ENCODE measurements around the gene STK16.
"Not testable (repeated sequence)": the region's sequence is repeated elsewhere in the genome, so short reads cannot be mapped to it uniquely, and the experiment has no call there.

Gene STK16

DNA sequence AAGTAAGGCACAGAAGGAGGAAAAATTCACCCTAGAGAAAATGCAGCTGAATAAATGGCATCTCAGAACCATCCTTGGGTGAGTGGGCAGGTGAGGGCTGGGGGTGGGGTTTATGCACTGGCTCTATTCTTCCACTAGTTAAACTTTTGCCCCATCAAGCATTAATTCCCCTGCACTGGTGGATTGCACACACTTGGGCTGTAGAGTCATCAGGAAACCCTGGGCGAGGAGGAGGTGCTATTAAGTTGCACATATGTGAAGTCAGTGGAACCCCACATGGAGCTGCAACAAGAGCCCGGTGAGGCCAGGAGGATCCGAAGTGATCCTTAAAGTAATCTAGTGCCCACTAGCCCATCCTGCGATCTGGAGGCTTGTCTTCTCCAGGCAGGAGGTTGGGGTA, 27.1 kb downstream of the STK16 start:
- no peak for DNase-seq

DNA sequence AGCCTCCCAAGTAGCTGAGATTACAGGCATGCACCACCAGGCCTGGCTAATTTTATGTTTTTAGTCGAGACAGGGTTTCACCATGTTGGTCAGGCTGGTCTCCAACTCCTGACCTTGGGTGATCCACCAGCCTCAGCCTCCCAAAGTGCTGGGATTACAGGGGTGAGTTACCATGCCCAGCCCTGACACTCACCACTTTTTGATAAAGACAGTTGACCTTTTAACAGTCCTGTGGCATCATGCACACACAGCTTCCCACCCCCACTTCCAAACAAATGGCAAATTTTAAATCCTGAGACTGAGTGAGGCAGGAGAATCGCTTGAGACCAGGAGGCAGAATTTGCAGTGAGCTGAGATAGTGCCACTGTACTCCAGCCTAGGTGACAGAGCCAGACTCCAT, 27.7 kb downstream of the STK16 start:
- no peak for DNase-seq

- DNase-seq, result no peak
These were observed 28.7 kb downstream of the STK16 start for GRCh38 chr2:219273937-219274336.

GRCh38 chr2:219274361-219274921, 29.2 kb downstream of the STK16 start:
- DNase-seq, result no peak

- DNase-seq, result peak; percentile 64
These were observed 32.7 kb downstream of the STK16 start for GRCh38 chr2:219277703-219278654.

DNA sequence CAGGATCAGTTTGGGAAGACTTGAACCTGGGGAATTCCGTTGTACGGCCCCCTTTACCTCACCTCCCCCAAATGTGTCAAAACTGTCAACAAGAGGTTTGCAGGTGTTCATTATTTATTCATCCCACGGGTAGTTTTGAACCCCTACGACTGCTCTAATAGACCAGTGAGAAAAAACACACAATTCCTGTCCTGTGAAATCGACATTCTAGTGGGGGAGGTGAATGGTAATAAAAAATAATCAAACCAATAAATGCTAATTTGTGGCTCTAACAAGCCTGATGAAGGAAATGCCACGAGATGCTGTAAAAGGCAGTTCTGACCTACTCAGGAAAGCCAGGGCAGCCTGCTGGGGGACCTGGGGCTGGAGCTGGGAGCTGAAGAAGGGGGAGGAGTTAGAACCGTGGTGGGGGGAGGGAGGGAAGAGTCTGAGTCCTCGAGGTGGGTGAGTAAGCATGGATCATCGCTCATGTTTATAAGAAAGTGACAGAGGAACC, 33.4 kb downstream of the STK16 start:
- no peak for DNase-seq

DNA sequence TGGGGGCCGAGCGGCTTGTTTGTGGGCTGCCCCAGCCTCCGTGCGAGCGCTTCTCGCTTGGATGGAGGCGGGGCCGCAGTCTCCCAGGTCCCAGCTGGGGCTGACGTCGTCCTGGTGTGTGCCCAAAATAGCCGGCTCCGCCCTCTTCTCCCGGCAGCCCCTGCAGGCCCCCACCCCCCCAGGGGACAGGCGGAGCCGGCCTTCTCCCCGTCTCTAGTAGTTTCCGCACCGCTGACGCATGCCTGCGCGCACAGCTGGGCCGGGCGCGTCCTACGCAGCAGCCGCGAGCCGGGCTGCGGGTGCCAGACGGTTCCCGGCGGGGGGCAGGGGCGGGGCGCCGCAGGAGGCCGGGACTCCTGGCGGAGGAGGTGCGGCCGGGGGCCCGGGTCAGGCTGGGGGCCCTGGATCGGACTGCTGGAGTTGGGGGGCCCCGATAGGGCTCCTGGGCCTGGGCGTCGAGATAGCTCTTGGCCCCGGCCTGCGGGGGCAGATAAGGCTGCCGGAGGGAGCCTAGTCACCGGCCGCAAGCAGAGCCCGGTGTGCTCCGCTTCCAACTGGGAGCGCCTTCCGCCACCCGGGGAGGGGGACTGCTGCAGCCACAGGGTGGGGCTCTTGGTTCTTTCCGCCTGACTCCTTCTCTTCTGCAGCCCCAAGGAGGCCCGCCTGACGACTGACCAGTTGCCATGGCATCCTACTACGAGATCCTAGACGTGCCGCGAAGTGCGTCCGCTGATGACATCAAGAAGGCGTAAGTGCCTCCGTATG, 34.1 kb downstream of the STK16 start, which contains the start of gene DNAJB2:
DNAJB2 (plus strand) TSS at position 216 of the 765 bp plus-strand sequence; CDS start at position 684, 468 bp downstream.
- DNase-seq, result peak; percentile 98

DNA sequence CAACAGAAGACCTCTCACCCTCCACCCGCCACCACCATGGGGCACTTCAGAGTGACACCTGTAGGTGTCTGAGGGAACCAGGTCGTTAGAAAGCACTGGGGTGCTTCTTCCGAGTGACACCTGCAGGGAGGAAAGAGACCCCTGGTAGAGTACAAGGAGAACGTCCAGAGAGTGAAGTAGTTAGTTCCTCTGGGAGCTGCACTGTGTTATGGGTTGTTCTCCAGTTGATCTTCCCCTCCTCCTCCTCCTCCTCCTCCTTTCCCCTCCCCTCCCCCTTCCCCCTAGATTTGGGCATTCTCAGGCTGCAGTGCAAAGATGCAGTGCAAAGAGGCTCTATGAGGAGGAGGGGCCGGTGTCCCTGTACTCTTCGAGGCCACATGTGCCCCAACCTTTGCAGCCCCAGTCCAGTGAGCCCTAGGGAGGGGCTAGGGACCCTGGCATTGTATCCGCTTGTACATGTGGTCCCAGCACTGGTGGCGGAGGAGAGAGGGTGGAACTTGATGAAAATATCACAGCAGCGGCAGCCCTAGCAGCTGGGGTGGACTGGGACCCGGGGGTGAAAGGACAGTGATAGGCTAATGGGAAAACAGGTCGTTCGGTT, 34.7 kb downstream of the STK16 start:
- no peak for DNase-seq

GRCh38 chr2:219280651-219281050, 35.4 kb downstream of the STK16 start:
- DNase-seq, result no peak

GRCh38 chr2:219281588-219281987, 36.3 kb downstream of the STK16 start:
- DNase-seq, result no peak

GRCh38 chr2:219282375-219282774, 37.1 kb downstream of the STK16 start:
- DNase-seq, result no peak

- DNase-seq, result no peak
These were observed 37.8 kb downstream of the STK16 start for GRCh38 chr2:219282943-219283581.

- DNase-seq, result no peak
These were observed 39.5 kb downstream of the STK16 start for GRCh38 chr2:219284501-219285372.

- no peak for DNase-seq
These were observed 40.1 kb downstream of the STK16 start for GRCh38 chr2:219285373-219285735.

DNA sequence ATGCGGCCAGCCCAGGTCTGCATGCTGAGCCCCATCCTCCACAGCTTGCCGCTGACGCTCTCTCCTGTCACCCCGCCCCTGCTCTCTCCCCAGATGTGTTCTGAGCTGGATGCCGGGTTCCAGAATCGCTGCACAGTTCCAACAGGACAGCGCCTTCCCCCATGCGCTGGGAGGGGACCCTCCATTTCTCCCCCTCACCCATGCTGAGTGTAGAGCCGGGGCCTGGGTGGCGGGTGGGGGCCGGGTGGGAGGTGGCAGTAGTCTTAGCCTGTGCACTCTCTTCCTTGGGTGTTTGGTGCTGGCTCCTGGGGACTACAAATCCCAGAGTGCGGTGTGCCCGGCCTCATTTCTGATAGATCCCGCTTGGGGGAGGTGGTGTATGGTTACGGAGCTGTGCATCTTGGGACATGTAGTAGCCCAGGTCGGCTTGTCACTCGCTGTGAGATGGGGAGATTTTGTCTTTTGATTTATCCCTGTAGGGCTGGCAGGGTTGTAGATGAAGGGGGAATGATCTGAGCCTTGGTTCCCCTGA, 40.7 kb downstream of the STK16 start:
- no peak for DNase-seq

DNA sequence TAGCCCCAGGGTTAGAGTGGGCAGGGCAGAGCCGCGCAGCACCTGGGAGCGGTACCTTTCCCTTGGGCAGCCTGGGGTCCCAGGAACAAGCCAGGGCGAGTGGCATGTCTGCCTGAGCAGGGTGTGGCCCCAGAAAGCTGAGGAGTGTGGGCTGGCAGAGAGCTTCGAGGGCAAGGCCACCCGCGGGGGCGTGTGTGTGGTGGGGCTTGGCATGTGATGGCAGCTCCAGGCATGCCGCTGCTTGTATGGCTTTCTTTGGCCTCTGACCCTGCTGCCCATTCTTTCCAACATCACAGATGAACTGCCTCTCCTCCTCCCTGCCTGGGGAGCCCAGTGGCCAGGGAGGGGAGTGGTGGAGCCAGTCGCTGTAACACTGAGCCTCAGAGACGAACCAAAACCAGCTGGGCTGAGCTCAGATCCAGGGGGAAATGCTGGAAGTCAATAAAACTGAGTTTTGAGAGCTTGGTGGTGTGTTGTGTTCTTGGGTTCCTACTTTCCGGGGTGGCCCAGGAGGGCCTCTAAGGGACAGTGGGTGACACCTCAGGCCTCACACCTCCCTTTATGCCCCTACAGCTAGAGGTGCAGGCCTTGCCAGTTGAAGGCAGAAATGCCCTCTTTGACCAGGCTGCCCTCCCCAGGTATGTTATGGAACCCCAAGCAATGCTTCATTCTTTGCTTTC, 41.3 kb downstream of the STK16 start:
- DNase-seq, result no peak

GRCh38 chr2:219287116-219287440, 41.8 kb downstream of the STK16 start:
- not testable (repeated sequence) for DNase-seq

- DNase-seq, result no peak
These were observed 42.4 kb downstream of the STK16 start for GRCh38 chr2:219287580-219288265.

- DNase-seq, result no peak
These were observed 43.9 kb downstream of the STK16 start for GRCh38 chr2:219289195-219289536.

All from activated CD4-positive, alpha-beta T cell treated with anti-CD3 and anti-CD28 coated beads for 1 hour (primary cell).